Stimulated activated CD8-positive, alpha-beta memory T cell treated with anti-CD3 and anti-CD28 coated beads, Interleukin-15, amount 100 ng/mL, for 4 hours (primary cell): ENCODE results near the gene EIF3K.

ENCODE experiments used
- DNase-seq, 2 donors: peaks; one replicate each; pipeline ENCODE4 v3.0.0-alpha.2; 2020; ENCODE audit warnings: low read depth in 2 of 2

Gene EIF3K

GRCh38 chr19:38649305-38650171 lies 30.6 kb downstream of the EIF3K start:
- DNase-seq = no peak

- DNase-seq = no peak
Observed at GRCh38 chr19:38650172-38650775, 31.3 kb downstream of the EIF3K start.

DNA sequence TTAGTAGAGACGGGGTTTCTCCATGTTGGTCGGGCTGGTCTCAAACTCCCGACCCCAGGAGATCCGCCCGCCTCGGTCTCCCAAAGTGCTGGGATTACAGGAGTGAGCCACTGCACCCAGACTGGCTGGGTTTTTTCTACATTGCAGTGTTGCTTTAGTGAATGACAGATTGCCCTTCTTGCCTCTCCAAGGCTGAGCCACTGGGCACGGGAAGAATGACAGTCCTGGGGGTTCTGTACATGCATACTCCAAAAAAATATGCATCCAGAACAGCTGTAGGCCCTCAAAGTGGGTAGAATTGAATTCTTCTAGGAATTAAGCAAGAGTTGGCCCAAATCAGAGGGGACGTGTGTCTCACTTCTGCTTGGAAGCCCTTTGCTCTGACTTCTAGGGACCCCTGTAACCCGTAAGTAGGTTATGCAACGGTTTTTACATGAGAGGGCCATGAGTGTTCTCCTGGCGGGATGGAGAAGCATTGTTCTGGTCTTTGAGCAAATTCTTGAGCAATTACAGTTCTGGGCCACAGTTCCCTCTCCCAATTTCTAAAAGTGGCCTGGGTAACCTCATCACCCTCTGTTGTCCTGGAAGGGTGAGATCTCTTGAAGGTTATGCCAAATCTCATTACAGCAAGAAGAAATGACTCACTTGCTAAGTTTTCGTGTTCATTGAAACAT lies 32.1 kb downstream of the EIF3K start:
- no peak for DNase-seq

DNA sequence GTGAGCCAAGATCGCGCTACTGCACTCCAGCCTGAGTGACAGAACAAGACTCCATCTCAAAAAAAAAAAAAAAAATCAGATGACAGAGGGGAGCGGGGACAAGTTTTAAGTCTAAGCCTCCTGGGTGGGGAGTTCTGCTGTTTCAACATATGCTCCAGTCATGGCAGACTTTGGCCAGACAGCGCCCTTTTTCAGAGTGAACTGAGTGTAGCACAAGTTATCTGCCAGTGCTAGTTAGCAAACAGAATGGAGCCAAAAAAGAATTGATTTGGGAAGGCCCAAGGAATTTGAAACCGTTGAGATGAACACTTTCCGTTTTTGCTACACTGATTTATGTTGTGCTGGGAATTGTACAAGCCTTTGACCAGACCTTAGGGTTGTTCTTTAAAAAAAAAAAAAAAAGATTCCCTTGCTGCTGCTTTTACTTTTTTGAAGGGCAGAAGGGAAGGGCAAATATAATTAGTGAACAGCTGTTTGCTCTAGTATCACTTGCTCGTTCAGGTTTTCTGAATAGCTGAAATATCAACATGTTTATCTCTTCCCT lies 34.1 kb downstream of the EIF3K start:
- DNase-seq = no peak

GRCh38 chr19:38654628-38655055 lies 35.7 kb downstream of the EIF3K start:
- no peak for DNase-seq

GRCh38 chr19:38655148-38655824 lies 36.3 kb downstream of the EIF3K start:
- peak in 1 of 2 donors; percentile 10 for DNase-seq

- DNase-seq = no peak
Observed at GRCh38 chr19:38656171-38656981, 37.4 kb downstream of the EIF3K start.

GRCh38 chr19:38657633-38658222 lies 38.7 kb downstream of the EIF3K start:
- no peak for DNase-seq

DNA sequence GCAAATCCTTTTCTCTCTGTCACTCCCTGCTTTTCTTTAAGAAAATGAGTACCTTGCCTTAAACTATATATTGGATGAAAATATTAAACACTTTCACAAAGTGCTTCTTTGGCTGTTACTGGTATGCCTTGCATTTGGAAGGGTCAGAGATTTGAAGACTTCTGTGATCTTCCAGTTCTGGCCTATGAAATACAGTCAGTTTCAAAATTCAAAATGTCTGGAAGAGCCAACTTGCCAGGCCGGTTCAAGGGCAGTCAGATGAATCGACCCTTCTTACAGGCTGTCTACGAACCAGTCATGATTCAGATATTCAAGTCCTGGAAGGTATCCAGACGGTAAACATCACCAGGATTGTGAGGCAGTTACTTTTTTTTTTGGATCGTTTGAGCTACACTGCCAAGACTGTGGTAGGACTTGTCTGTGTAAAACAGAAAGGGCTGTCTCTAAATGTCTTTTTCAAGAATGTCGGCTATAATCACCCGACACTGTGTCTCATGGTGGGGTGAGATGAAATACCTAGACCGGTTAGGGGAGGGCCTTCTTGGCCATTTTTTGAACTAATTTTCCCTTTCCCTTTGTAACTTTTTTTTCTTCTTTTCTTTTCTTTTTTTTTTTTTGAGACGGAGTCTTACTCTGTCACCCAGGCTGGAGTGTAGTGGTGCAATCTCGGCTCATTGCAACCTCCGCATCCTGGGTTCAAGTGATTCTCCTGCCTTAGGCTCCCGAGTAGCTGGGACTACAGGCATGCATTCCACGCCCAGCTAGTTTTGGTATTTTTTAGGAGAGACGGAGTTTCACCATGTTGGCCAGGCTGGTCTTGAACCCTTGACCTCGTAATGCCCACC lies 39.7 kb downstream of the EIF3K start:
- no peak for DNase-seq

DNA sequence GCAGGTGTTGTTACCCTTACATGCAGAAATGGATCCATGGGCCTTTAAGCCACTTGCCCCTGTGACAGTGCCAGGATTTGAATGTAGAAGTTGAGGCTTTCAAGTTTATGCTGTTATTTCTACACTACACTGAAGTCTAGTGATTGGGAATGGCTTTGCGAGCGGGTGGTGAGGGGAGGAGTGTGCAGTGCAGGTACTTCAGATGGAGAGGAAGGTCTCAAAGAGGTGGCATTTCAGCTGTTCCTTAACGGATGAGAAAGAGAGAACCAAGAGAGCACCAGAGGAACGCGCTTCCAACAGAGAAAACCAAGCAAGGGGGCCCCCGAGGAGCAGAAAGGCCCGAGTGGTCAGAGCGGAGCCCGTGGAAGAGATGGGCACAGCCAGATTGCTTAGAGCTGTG lies 41.7 kb downstream of the EIF3K start:
- no peak for DNase-seq

GRCh38 chr19:38661136-38661535 lies 42.1 kb downstream of the EIF3K start:
- no peak for DNase-seq

- no peak for DNase-seq
Observed at GRCh38 chr19:38661996-38662395, 43.0 kb downstream of the EIF3K start.

DNA sequence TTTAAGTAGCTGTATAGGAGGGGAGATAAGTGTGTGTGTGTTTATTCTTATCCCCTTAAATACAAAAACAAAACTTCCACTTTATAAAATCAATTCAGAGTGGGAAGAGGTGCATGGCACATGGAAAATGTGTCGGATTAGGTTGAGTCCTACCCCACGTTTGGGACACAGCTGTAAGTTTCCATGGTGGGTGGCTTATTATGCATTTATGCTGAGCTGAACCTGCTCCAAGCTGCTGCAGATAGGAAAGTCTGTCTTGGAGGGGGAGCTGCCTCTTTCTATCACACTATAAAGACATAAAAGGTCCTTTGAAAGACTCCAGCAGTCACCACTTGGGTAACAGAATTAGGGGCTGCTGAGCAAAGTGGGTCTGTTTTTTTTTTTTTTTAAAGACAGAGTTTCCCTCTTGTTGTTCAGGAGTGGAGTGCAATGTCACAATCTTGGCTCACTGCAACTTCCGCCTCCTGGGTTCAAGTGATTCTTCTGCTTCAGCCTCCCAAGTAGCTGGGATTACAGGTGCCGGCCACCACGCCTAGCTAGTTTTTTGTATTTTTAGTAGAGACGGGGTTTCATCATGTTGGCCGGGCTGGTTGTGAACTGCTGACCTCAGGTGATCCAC lies 43.7 kb downstream of the EIF3K start:
- DNase-seq = no peak

- DNase-seq = no peak
Observed at GRCh38 chr19:38663156-38663651, 44.2 kb downstream of the EIF3K start.

- no peak for DNase-seq
Observed at GRCh38 chr19:38663957-38664502, 45.0 kb downstream of the EIF3K start.

DNA sequence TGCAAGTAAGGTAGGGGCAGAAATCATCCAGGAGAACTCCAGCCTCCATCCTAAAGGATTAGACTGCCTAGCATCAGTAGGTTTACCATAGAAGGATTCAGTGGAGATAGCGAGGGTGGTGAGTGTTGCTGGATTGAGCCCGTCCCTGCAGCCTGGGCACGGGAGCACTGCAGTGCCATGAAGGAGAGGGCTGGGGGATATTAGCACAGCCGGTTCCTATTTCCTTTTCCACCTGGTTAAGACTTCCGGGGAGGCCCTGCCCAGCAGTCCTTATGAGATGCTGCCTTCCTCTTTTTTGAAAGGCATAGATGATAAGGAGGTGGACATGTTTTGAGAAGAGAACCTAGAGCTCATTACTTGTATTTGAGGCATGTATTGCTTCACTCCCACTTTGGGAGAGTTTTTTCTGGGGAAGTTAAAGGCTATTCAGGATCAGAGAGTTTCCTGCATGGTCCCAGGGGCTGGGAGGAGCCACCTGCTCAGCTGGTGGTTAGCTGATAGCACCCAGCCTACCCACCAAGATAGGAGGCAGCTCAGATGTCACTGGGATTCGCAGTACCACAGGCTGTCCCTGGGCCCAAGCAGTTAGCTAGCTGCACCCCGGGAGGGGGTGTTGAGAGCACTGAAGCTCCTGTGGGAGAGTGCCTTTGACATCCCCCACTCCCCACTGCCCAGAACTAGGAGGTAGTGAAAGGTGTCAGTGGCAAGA lies 45.7 kb downstream of the EIF3K start:
- DNase-seq = no peak

DNA sequence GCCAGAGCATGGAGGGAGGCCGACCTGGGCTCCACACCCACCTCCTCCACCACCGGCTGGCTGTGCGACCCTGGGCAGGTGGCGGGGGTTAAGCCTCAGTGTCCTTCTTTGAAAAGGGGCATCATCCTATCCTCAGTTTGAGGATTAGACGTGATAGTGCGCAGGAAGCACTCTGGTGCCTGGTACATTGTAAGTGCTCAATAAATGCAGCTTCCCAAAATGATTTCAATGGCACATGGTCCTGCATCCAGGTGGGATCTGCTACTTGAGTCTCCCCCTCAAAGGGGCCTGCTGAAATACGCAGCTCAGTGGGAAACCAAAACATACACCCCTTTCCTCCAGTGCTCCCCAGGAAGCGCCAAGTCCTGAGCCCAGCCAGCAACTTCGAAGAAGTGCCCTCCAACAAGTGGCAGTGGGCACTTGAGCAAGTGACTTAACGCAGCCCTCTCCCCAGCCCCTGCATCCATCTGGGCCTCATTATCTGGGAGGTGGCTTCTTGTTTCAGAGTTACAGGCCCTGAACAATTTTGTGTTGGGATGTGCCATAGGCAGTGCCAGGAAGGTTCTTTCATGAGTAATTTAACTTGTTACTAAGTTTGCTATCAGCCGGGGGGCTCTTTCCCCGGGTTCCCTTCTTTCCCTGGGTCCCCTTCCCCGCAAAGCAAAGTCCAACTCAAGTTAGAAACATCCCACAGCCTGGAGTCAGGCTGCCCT lies 46.4 kb downstream of the EIF3K start:
- no peak for DNase-seq
